GM12878 (cell line): Measurements from ENCODE around the gene MTHFS. TPM values are rescaled to one million over a fixed set of nuclear protein-coding genes. Genes with fewer than 3 reads are reported as not detected.

Experiments
- BMI1 ChIP-seq: fragments of 450-650 bp; IDR thresholded peaks from 2 replicates; pipeline ENCODE4 v1.6.1; 2016; ENCODE audit warnings: mild to moderate bottlenecking, moderate library complexity, borderline replicate concordance
- CHD2 ChIP-seq: IDR thresholded peaks from 2 replicates; pipeline ENCODE4 v1.6.1; 2011; ENCODE audit warnings: low read depth, low read length, improper control_type of control experiment, borderline replicate concordance
- IKZF1 ChIP-seq: fragments of 450-650 bp; conservative IDR thresholded peaks from 2 replicates; pipeline ENCODE4 v1.6.1; 2017; ENCODE audit warnings: antibody characterized with exemption, mild to moderate bottlenecking
- RBBP5 ChIP-seq: fragments of 200-600 bp; sonication (generic); conservative IDR thresholded peaks from 2 replicates; pipeline ENCODE4 v1.6.1; 2016
- SUZ12 ChIP-seq: fragments of 200-600 bp; sonication (generic); IDR thresholded peaks from one replicate; pipeline ENCODE4 v1.6.1; 2018; ENCODE audit warnings: antibody characterized with exemption, mild to moderate bottlenecking; ENCODE audit not compliant: unreplicated experiment
- ZBTB11 ChIP-seq: fragments of 450-650 bp; formaldehyde crosslinking; IDR thresholded peaks from 2 replicates; pipeline ENCODE4 v1.5.0; 2022; ENCODE audit warnings: mild to moderate bottlenecking, missing genetic modification characterization
- polyA plus RNA-seq, 11 experiments: library from polyadenylated mRNA; depleted of rRNA in 4 of 11; unstranded in 6 of 11; stranded (reverse) in 5 of 11; fragments of >200 nt; fragmentation: Nextera tagmentation in 4 of 11; fragmentation: Illumina TruSeq in 1 of 11; extraction: Ambion mirVana in 4 of 11; extraction: Trizol in 1 of 11; gene quantifications; 1 replicate in 1 of 11; 2 replicates in 10 of 11; pipeline versions ENCODE4 v1.2.1 to v1.2.3, GENCODE V29; 2011 to 2016; ENCODE audit warnings: inconsistent platforms in 2 of 11, missing spikeins in 2 of 11, low read depth in 1 of 11
- total RNA-seq, 4 experiments: library from RNA; depleted of rRNA in 3 of 4; stranded (reverse); fragments of >200 nt in 3 of 4; fragmentation: Illumina TruSeq in 1 of 4; extraction: Trizol in 1 of 4; gene quantifications; 2 replicates each; pipeline versions ENCODE4 v1.2.1 to v1.2.3, GENCODE V29; 2013 to 2021
- TF ChIP-seq, protein P1 (sequence below): IDR thresholded peaks from 2 replicates; pipeline ENCODE4 v1.6.1; 2011; ENCODE audit warnings: low read depth, low read length, improper control_type of control experiment, borderline replicate concordance
- TF ChIP-seq, protein P2 (sequence below): fragments of 450-650 bp; IDR thresholded peaks from 2 replicates; pipeline ENCODE4 v1.6.1; 2017; ENCODE audit warnings: borderline replicate concordance

The MTHFS gene
- total and polyA plus RNA-seq, 10 of the 15 experiments (the other 5 are each of a cell fraction or from before 2014, with no cell fraction given), result 14.0 to 81.9 (median 31.8) TPM

DNA sequence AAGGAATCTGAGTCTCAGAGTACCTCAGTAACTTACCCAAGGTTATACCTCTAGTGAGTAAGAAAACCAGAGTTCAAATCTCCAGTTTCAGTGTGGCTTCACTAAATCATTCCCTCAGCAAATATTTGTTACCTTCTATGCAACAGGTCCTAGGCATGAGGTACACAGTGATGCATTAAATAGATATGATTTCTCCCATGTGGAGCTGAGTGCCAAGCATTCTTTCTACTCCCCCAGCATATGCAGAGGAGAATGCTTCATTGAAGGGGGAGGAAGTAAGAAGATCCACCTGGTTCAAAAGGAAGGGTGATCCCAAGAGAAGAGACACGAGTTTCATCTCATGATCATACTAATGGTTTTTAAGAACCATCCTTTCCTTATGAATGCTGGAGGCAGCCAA lies 6.8 kb upstream of the MTHFS start (continued):
- TF ChIP-seq ZBTB11 (CRISPR knock-in tag), result no peak
- TF ChIP-seq SUZ12, result no peak
- TF ChIP-seq, protein P1, sequence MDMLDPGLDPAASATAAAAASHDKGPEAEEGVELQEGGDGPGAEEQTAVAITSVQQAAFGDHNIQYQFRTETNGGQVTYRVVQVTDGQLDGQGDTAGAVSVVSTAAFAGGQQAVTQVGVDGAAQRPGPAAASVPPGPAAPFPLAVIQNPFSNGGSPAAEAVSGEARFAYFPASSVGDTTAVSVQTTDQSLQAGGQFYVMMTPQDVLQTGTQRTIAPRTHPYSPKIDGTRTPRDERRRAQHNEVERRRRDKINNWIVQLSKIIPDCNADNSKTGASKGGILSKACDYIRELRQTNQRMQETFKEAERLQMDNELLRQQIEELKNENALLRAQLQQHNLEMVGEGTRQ, result no peak
- no peak for TF ChIP-seq IKZF1
- TF ChIP-seq BMI1, result no peak
- TF ChIP-seq, protein P2, sequence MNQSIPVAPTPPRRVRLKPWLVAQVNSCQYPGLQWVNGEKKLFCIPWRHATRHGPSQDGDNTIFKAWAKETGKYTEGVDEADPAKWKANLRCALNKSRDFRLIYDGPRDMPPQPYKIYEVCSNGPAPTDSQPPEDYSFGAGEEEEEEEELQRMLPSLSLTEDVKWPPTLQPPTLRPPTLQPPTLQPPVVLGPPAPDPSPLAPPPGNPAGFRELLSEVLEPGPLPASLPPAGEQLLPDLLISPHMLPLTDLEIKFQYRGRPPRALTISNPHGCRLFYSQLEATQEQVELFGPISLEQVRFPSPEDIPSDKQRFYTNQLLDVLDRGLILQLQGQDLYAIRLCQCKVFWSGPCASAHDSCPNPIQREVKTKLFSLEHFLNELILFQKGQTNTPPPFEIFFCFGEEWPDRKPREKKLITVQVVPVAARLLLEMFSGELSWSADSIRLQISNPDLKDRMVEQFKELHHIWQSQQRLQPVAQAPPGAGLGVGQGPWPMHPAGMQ, result no peak
- no peak for TF ChIP-seq RBBP5
- TF ChIP-seq CHD2, result no peak
